DMS53 (cell line): Measurements from ENCODE around the gene CHRNE.

Experiments used
- DNase-seq: peaks from one replicate; lab custom pipeline; 2025; lab: John Stamatoyannopoulos, UW

The CHRNE gene

DNA sequence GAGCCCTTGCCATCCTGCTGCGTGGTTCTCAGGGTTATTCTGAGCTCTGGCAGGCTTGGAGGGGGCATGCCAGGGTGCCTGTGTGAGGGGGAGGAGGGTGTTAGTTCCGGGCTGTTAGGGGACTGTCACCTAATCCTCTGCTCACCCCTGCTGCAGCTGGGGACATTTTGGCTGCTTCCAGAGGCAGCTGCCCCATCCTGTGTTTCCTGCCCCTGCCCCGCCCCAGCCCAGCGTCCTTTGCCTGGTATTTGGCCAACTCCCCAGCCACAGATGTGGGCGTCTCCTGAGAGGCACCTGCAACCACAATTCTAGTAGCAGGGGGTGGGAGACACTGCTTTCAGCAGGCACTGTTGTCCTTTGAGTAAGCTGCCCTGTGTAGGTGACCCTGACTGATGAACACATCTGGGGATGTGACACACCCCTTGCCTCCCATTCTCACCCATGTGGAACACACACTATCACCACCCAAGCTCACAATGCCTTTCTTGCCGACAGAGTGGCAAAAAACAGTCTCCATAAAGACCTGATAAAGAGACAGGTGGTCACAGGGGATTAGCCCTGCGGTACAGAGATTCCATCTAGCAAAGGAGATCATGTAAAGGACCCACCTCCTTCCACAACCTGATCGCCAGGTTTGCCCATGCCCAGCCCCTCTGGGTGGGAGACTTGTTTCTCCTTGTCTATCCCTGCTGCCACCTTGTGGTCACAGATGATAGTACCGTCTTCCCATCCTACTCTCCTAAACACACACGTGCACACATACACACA, at the start of gene CHRNE:
Gene CHRNE, minus strand, starts transcription at position 48 of the 768 bp plus-strand sequence. Its CDS starts 35 bp downstream, at position 13.
- DNase-seq: peak; percentile 86

GRCh38 chr17:4951486-4951885, 48.6 kb upstream of the CHRNE start:
- no peak for DNase-seq

DNA sequence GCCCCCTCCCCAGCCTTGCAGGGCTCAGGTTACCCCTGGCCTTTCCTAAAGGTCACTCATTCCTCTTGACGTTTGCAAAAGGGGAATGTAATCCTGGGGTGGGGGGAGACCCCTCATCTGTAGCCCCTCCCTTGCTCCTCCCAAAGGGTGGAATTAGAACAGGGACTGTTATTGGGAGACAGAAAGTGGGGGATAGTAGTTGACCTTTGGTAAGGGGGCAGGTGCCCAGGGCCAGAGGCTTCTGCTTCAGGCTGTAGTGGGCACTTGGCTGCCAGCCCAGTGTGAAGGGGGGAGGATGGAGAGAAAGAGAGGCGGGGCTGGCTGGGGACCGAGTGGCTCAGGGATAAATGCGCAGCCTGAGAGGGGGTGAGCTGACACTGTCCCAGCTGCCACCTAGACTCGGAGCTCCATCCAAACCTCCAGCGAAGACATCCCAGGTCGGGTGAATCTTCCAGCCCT, 47.9 kb upstream of the CHRNE start, which contains the start of gene ENO3:
Gene ENO3, plus strand, starts transcription at position 374 of the 459 bp plus-strand sequence. CDS start 711 bp downstream, outside the sequence.
- peak; percentile 64 for DNase-seq

GRCh38 chr17:4950075-4950745, 47.3 kb upstream of the CHRNE start:
- DNase-seq: peak; percentile 71

DNA sequence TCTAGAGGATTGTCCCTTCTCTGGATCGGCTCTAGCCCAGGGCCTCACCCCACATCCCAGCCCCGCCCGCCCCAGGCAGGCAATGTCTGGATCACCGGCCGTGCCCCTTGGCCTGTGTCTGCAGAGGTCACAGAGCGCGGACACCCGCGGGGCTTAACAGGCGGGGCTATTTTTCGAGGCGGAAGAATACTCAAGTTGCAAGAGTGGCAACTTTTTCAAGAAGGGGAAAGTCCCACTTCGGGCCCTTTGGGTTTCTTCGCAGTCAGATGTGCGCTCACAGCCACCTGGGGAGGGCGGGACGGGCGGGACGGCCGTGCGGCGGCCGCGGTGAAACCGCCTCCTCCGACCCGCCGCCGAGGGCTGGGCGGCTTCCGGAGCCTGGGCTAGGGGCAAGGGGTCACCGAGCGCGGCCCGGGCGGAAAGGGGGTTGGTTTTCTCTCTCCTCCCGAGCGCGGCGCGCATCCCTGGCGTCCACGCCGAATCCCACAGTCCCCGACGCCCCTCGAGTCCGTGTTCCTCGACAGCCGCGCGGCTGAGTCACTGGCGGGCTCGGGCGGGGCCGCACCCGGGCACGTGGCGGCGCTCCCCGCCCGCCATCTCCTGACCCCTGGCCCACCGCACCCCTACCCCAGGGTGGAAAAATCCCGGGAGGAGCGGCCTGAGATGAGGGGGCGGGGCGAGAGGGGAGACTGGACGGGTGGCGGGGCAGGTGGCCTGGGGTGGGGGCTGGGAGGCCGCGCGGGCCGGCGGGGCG, 46.6 kb upstream of the CHRNE start:
- peak; percentile 88 for DNase-seq

DNA sequence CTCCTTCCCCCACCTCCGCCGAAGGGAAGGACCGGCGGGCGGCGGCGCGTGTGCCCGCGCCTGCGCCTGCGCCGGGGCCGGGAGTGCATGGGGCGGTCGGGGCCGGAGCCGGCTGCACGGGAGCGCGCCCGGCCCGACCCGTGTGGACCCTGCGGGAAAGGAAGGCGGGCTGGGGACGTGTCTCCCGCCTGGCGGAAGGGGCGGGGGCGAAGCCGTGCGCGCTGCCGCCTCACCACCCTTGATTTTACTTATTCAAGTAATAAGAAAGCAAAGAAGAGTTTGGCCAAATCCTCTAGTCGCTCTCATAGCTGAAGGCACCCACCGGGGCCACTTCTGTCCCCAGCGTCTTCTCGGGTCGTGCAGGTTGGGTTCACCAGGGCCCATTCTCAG, 46.0 kb upstream of the CHRNE start:
- DNase-seq: peak; percentile 93

GRCh38 chr17:4948166-4948930, 45.5 kb upstream of the CHRNE start, which contains the start of gene PFN1:
Gene PFN1, minus strand, starts transcription at chr17:4948530. Its CDS starts 136 bp downstream, at chr17:4948394.
- DNase-seq: peak; percentile 91

- peak; percentile 65 for DNase-seq
Observed at GRCh38 chr17:4947411-4948165, 44.7 kb upstream of the CHRNE start.

DNA sequence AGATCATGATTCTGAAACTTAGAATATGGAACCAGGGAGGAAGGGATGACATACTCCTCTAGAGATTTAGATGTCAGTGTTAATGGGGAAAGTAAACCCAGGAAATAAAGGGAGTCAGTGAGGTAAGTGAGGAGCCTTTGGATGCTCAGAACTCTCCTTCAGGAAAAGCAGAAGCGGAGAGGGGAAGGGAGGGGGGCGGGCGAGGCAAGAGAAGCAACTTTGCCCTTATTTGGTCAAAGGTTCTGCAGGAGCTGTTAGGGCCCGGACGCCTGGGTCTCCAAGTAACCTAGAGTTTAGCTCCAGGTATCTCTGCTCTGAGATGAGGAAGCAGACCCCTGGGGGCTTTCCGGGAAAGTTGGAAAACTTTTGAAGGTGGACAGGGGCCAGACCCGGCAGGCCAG, 44.1 kb upstream of the CHRNE start:
- DNase-seq: peak; percentile 47

GRCh38 chr17:4946312-4946976, 43.5 kb upstream of the CHRNE start:
- no peak for DNase-seq

GRCh38 chr17:4945944-4946280, 43.0 kb upstream of the CHRNE start:
- DNase-seq: no peak

- peak; percentile 88 for DNase-seq
Observed at GRCh38 chr17:4945176-4945943, 42.5 kb upstream of the CHRNE start.

DNA sequence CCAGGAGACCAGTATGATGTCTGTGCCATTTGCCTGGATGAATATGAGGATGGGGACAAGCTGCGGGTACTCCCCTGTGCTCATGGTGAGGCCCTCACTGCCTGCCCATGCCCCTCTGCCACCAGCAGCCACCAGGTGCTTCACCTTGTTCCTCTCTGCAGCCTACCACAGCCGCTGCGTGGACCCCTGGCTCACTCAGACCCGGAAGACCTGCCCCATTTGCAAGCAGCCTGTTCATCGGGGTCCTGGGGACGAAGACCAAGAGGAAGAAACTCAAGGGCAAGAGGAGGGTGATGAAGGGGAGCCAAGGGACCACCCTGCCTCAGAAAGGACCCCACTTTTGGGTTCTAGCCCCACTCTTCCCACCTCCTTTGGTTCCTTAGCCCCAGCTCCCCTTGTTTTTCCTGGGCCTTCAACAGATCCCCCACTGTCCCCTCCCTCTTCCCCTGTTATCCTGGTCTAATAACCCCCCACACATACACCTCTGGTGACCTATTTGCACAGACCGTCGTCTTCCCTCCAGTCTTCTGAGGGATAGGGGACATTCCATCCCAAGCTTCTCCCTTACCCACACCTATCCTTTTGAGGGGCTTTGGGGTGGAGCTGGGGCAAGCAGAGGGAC, 41.8 kb upstream of the CHRNE start:
- no peak for DNase-seq

- DNase-seq: no peak
Observed at GRCh38 chr17:4944163-4944553, 41.3 kb upstream of the CHRNE start.

GRCh38 chr17:4942760-4943508, 40.0 kb upstream of the CHRNE start:
- no peak for DNase-seq

DNA sequence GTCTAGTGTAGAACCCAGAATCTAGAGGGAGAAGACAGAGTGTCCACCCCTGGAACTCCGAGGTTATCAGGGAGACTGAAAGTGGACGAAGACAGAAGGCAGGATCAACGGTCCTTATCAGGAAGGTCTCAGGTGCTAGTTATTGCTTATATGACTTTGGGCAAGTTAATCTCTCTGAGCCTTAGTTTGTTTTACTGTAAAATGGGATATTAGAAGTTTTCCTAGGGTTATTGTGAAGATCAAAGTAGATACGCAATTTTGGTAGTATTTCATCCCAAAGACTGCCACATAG, 38.4 kb upstream of the CHRNE start:
- no peak for DNase-seq

- DNase-seq: peak; percentile 56
Observed at GRCh38 chr17:4940555-4941318, 37.8 kb upstream of the CHRNE start.
